ENCODE data around the gene ZC3H7B.

Gene ZC3H7B

GRCh38 chr22:41358927-41359326, 57.6 kb downstream of the ZC3H7B start:
- no peak for DNase-seq

GRCh38 chr22:41359376-41359775, 58.1 kb downstream of the ZC3H7B start:
- DNase-seq = no peak

DNA sequence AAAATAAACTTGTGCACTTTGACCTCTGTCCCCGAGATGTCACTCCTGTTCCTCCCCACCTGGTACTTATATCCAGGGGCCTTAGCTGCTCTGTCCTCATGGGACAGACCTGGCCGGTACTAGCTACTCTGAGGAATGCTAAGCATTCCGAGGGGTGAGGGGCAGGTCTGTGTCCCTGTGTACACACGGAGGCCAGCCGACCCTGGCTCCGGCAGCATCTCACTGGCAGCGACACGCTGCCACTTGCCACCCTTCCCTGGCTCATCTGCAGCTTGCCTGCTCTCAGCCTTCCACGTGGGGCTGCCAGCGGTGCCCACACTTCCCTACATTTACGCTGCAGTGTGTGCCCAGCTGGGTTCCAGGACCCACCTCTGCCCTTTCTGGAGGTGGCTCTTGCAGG, 58.8 kb downstream of the ZC3H7B start:
- DNase-seq = no peak

- no peak for DNase-seq
These were observed 60.5 kb downstream of the ZC3H7B start for GRCh38 chr22:41361716-41362310.

DNA sequence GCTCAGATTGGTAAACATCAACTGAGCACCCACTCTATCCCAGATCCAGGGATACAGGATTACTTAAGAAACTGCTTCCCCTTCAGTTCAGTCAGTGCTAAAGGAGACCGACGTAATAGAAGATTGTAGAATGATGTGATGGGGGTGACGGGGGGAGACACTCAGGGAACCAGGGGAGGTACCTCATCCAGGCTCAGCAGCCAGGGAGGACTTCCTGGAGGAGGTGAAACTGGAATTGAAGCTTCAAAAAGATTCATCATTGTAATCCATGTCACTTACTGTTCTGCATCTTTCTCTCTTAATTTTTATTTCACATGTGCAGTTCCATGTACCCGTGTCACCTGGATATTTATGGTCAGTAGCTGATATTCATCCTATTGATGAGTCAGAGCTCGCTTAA, 61.3 kb downstream of the ZC3H7B start:
- no peak for DNase-seq

GRCh38 chr22:41364233-41364632, 62.9 kb downstream of the ZC3H7B start:
- DNase-seq = no peak

- no peak for DNase-seq
These were observed 63.6 kb downstream of the ZC3H7B start for GRCh38 chr22:41364955-41365354.

GRCh38 chr22:41365425-41365824, 64.1 kb downstream of the ZC3H7B start:
- no peak for DNase-seq

- DNase-seq = no peak
These were observed 65.2 kb downstream of the ZC3H7B start for GRCh38 chr22:41366323-41367029.

DNA sequence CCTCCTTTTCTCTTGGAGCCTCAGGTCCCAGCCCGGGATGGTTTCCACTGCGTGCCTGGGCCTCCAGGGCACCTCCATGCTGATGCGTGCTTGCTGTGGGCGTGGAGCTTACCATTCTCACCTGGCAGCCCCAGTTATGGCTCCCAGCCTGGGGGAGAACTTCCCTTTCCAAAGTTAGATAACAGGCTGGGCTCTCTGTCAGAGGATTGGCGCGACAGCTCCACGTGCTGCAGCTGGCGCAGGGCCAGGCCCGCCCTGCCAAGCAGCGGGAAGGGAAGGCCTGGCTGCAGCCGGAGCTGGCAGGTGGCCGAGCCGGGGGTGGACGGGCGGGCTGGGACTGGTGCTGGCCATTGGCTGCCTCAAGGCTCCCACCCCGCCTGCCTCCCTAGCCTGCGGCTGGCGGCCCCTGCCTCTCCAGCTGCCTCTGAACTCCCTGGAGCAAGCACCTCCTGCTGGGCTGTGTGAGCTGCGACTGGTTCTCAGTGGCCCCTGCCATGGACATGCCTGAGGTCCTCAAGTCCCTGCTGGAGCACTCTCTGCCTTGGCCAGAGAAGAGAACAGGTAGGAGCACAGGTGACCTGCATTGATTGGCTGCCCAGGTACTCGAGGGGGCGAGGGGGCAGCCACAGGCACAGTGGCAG, 65.8 kb downstream of the ZC3H7B start:
- no peak for DNase-seq

- DNase-seq = no peak
These were observed 66.6 kb downstream of the ZC3H7B start for GRCh38 chr22:41367680-41368542.

DNA sequence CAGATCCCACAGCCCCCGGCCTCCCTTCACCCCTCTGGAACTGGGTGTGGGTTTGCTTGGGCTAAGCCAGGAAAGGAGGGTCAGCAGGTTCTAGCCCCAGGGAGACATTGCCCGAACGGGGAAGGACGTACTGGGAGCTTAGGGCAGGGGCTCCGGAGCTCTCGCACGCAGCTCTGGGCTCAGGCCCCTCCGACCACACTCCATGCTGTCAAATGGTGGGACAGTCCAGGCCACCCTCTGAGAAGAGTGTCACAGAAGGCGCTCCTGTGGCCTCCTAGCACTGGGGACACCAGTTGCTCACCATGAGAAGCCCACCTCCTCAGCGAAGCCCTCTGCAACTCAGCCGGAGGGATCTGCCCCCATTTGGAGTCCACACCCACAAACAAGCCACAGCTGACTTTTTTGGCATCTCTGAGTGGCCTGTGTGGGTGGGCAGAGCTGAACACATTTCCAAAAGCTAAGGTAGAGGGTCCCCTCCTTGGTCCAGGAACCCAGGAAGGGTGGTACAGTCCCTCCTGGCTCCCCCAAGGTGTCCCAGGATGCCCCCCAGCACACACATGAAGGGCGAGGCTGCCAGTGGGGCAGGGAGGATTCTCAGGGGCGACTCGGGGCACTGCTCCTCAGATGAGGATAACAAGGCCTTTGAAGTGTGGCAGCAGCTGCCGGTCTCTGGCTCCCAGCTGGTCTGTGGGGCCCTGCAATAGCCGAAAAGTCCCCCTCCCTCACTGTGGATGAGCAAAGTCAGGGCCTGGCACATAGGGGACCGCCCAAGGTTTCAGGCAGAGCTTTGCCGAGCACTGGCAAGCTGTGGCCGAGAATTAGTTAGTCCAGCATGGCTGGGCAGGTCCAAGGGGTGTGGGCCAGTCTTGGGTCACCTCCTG, 67.5 kb downstream of the ZC3H7B start:
- no peak for DNase-seq

- no peak for DNase-seq
These were observed 68.1 kb downstream of the ZC3H7B start for GRCh38 chr22:41369424-41369745.

DNA sequence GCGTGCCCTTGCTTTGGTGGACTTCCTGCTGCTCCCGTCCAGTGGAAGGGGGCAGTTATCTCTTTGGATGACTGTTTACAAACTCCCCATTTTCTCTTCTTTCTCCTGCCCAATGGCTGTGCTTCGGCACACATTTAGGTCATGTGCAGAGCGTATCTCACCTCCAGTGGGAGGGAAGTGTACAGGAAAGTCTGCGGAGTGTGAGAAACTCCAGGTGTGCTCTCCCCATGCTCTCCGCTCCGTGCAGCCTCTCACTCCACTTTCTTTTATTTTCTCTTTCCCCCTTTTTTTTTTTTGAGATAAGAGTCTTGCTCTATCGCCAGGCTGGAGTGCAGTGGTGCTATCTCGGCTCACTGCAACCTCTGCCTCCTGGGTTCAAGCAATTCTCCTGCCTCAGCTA, 68.5 kb downstream of the ZC3H7B start:
- DNase-seq = no peak

DNA sequence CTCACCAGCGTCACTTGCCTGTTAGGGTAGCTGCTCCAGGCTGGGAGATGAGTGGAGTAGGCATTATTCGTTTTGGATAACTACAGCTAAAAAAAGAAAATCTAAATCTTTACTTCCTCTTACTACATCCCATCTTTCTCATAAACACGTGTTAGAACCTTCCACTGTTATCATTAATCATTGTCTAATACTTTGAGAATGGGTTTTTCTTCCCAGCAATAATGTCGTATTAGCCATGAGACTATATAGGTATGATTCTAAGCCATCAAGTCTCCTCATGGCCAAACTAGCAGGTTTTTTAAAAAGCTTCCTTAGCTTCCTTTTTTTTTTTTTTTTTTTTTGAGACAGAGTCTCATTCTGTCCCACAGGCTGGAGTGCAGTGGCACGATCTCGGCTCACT, 76.5 kb downstream of the ZC3H7B start:
- no peak for DNase-seq

- DNase-seq = no peak
These were observed 79.6 kb downstream of the ZC3H7B start for GRCh38 chr22:41380993-41381328.

DNA sequence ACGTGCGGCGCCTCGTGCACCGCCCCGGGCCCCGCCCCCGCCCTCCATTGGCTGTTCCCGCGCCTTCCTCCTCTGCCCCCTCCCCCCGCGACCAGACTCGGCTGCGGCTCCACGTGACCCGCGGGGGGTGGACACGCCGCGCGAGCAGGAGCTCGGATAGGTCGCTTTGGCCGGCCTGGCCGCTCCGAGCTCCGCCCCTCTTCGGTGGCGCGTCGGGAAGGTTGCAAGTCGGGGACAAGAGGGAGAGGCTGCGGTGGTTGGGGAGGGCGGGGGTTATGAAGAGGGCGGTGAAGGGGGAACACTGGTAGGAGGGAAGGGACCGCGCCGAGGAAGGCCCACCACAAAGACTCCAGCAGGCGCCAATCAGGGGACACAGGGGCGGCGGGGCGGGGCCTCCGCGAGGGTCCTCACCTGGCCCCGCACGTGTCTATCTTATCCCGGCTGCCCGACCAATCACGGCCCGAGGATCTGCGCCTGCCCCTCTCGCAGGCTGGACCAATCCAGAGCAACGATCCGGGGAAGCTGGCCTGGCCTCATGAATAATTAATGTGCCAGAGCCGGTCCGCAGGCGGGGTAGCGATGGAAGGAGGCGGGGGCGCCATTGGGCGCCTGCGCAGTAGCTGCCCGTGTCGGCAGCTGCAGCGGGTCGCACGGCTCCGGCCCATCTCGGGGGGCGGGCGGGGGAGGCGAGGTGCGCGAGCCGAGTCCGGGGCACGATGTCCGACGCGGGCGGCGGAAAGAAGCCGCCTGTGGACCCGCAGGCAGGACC, 80.2 kb downstream of the ZC3H7B start, which contains the start of gene TEF:
Gene TEF, plus strand, starts transcription at position 614 of the 769 bp plus-strand sequence. Its CDS starts 103 bp downstream, at position 717.
- DNase-seq = peak; percentile 99

GRCh38 chr22:41382098-41382578, 80.8 kb downstream of the ZC3H7B start:
- DNase-seq = no peak

DNA sequence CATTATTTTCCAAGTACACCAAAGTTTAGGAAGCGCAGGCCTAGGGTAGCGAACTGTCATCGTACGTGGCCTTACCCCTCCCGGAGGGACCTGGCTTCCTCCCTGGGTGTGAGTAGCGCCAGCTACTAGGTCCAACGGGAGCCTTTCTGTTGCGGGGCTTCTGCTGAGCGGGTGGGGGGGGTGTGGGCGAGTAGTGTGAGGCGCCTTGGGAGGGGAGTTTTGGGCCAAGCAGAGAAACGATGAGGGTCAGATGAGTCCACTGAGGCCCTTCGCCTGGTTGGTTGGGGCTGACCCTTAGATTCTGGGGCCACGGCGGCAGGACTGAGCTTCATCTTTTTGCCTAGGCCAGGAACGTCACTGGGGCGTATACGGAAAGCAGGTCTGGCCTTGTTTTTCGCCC, 81.3 kb downstream of the ZC3H7B start:
- DNase-seq = no peak

- DNase-seq = no peak
These were observed 81.8 kb downstream of the ZC3H7B start for GRCh38 chr22:41383085-41383484.

GRCh38 chr22:41384128-41384527, 82.8 kb downstream of the ZC3H7B start:
- no peak for DNase-seq

DNA sequence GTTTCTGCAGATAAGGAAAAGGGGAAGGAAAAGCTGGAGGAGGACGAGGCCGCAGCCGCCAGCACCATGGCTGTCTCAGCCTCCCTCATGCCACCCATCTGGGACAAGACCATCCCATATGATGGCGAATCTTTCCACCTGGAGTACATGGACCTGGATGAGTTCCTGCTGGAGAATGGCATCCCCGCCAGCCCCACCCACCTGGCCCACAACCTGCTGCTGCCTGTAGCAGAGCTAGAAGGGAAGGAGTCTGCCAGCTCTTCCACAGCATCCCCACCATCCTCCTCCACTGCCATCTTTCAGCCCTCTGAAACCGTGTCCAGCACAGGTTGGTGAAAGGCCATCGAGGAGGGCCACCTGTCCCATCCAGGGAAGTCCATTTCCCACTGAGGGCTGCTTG, 86.0 kb downstream of the ZC3H7B start:
- DNase-seq = no peak
